VCaP (cell line): ENCODE results near the gene PKD1.
"Not testable (repeated sequence)": the region's sequence is repeated elsewhere in the genome, so short reads cannot be mapped to it uniquely, and the experiment has no call there.

Source experiments
- H3K27ac ChIP-seq: fragments of 450-650 bp; 2 replicates; pipeline ENCODE4 v1.5.1; 2017
- CTCF ChIP-seq: fragments of 450-650 bp; conservative IDR thresholded peaks from 2 replicates; pipeline ENCODE4 v1.5.1; 2017; ENCODE audit warnings: mild to moderate bottlenecking, moderate library complexity

PKD1 gene

GRCh38 chr16:2147981-2148671, 12.4 kb upstream of the PKD1 start, which contains the start of gene RAB26:
RAB26 (plus strand) TSS chr16:2148625; CDS start chr16:2148784, 159 bp downstream.
- TF ChIP-seq CTCF, result no peak
- peak within 1 kb of the TSS; percentile 89 for H3K27ac ChIP-seq

GRCh38 chr16:2147378-2147777, 11.7 kb upstream of the PKD1 start:
- TF ChIP-seq CTCF, result no peak
- H3K27ac ChIP-seq, result peak overlapping the region; percentile 89

GRCh38 chr16:2145843-2146242, 10.1 kb upstream of the PKD1 start:
- no peak for TF ChIP-seq CTCF
- no peak overlapping the region for H3K27ac ChIP-seq

GRCh38 chr16:2143878-2144485, 8.3 kb upstream of the PKD1 start:
- no peak for TF ChIP-seq CTCF
- no peak overlapping the region for H3K27ac ChIP-seq

GRCh38 chr16:2142942-2143877, 7.5 kb upstream of the PKD1 start:
- no peak for TF ChIP-seq CTCF

GRCh38 chr16:2135071-2135470, 627 bp downstream of the PKD1 start:
- peak overlapping the region; percentile 45; the same call in 1 of the 2 replicates for H3K27ac ChIP-seq

More at GRCh38 chr16:2142942-2143877, 7.5 kb upstream of the PKD1 start:
- no peak overlapping the region for H3K27ac ChIP-seq

- not testable (repeated sequence) for H3K27ac ChIP-seq
These were observed 1.9 kb downstream of the PKD1 start for GRCh38 chr16:2133797-2134196.

- not testable (repeated sequence) for H3K27ac ChIP-seq
These were observed 5.7 kb downstream of the PKD1 start for GRCh38 chr16:2129890-2130447.

- H3K27ac ChIP-seq, result not testable (repeated sequence)
These were observed 6.4 kb downstream of the PKD1 start for GRCh38 chr16:2129251-2129650.

- H3K27ac ChIP-seq, result 0 out of 2 replicates have a peak overlapping the region, but pooled peaks have one; percentile 19
These were observed 7.9 kb downstream of the PKD1 start for GRCh38 chr16:2127630-2128280.

- 0 out of 2 replicates have a peak overlapping the region, but pooled peaks have one; percentile 19 for H3K27ac ChIP-seq
These were observed 8.7 kb downstream of the PKD1 start for GRCh38 chr16:2126928-2127556.

- not testable (repeated sequence) for H3K27ac ChIP-seq
These were observed 9.4 kb downstream of the PKD1 start for GRCh38 chr16:2126161-2126743.
